HEK293T (cell line): Measurements from ENCODE around the gene RNF19B.

Source experiments
- ARNT ChIP-seq: fragments of 450-650 bp; IDR thresholded peaks from 2 replicates; pipeline ENCODE4 v1.6.1; 2017; ENCODE audit warnings: mild to moderate bottlenecking
- BHLHE40 ChIP-seq: fragments of 450-650 bp; IDR thresholded peaks from 2 replicates; pipeline ENCODE4 v1.6.1; 2016; ENCODE audit warnings: mild to moderate bottlenecking, moderate library complexity, borderline replicate concordance
- FOXM1 ChIP-seq: fragments of 450-650 bp; IDR thresholded peaks from 2 replicates; pipeline ENCODE4 v1.6.1; 2017; ENCODE audit warnings: mild to moderate bottlenecking, borderline replicate concordance
- LEF1 ChIP-seq: fragments of 450-650 bp; IDR thresholded peaks from 2 replicates; pipeline ENCODE4 v1.6.1; 2017; ENCODE audit warnings: mild to moderate bottlenecking, borderline replicate concordance
- SP1 ChIP-seq: fragments of 450-650 bp; IDR thresholded peaks from 2 replicates; pipeline ENCODE4 v1.6.1; 2017
- SUZ12 ChIP-seq: fragments of 450-650 bp; IDR thresholded peaks from 2 replicates; pipeline ENCODE4 v1.6.1; 2016; ENCODE audit warnings: mild to moderate bottlenecking

- no peak for TF ChIP-seq SP1
- TF ChIP-seq FOXM1, result no peak
- TF ChIP-seq LEF1, result no peak
- TF ChIP-seq BHLHE40, result no peak
- TF ChIP-seq SUZ12, result no peak
- TF ChIP-seq ARNT, result no peak
Observed at GRCh38 chr1:32907435-32907834, 57.2 kb downstream of the RNF19B start.
